Measurements from ENCODE around the gene TP53INP2. TPM values are rescaled to one million over a fixed set of nuclear protein-coding genes. Genes with fewer than 3 reads are reported as not detected.

The TP53INP2 gene
- total RNA-seq, 1 experiment from 2014 or later = 7.1 TPM

GRCh38 chr20:34716921-34717229 is 12.7 kb downstream of the TP53INP2 start:
- no TSS peak for BruUV-seq (replicated peaks)
- H3K27ac ChIP-seq (ENCODE audit: low read depth, low read length) = no peak overlapping the region

More at GRCh38 chr20:34716921-34717229, 12.7 kb downstream of the TP53INP2 start:
- Histone ChIP-seq H3K9ac (ENCODE audit: low read length) (no peak overlapping the region), H3K4me2 (ENCODE audit: low read length) (no peak overlapping the region), H3K4me1 (ENCODE audit: control insufficient read depth in 1 of 2, insufficient read depth in 2 of 2, low read length in 2 of 2) (peaks cover 6 to 36% of the 10 kb centered on the region in 2 experiments), H3K27me3 (ENCODE audit: insufficient read depth, low read length) (no peaks in the 10 kb centered on the region), H3K4me3 (replicated peaks in 1 of 2; ENCODE audit: low read depth in 1 of 2, low read length in 2 of 2) (no peak overlapping the region), H3K9me2 (ENCODE audit: insufficient read depth) (no peaks in the 10 kb centered on the region), H3K9me3 (ENCODE audit: control insufficient read depth in 1 of 2, insufficient read depth in 1 of 2, low read depth in 1 of 2, low read length in 2 of 2) (no peaks in the 10 kb centered on the region), H2AFZ (ENCODE audit: low read depth, low read length, poor library complexity, severe bottlenecking) (no peak overlapping the region), H3K79me2 (ENCODE audit: insufficient read depth, low read length) (no peaks in the 10 kb centered on the region), H4K20me1 (ENCODE audit: insufficient read depth) (no peaks in the 10 kb centered on the region), H3K36me3 (ENCODE audit: control insufficient read depth in 1 of 2, insufficient read depth in 2 of 2, low read length in 2 of 2) (peaks cover 0 to 4% of the 10 kb centered on the region in 2 experiments; a peak in 2 of 4 replicates)
- no peak for DNase-seq (ENCODE audit: low read depth, low spot score)
- ChIA-PET CTCF (no interaction called here), POLR2A (no interaction called here), RAD21 (ENCODE audit: low non-redundant PET in 1 of 2, low total read pairs in 2 of 2, uncharacterized antibody in 2 of 2, unreplicated experiment in 2 of 2) (no interaction called here)
- TF ChIP-seq ELF1 (IDR thresholded peaks at IDR 0.05; ENCODE audit: borderline replicate concordance, low read depth) (no peak), ZBTB33 (IDR thresholded peaks at IDR 0.05; ENCODE audit: extremely low read depth, insufficient replicate concordance, low read length) (no peak), FOSL1 (IDR thresholded peaks at IDR 0.05; ENCODE audit: low read depth) (no peak), EZH2 (IDR thresholded peaks at IDR 0.05) (no peak), SIN3A (IDR thresholded peaks at IDR 0.05; ENCODE audit: low read depth) (no peak), MAX (IDR thresholded peaks at IDR 0.05) (no peak), TCF7L2 (IDR thresholded peaks at IDR 0.05; ENCODE audit: borderline replicate concordance, extremely low read depth, insufficient read depth, insufficient read length) (no peak), EZH2phosphoT487 (IDR thresholded peaks at IDR 0.05; ENCODE audit: borderline replicate concordance) (no peak), POLR2AphosphoS5 (IDR thresholded peaks at IDR 0.05; ENCODE audit: low read depth, low read length) (no peak), YY1 (IDR thresholded peaks at IDR 0.05; ENCODE audit: extremely low read depth, insufficient replicate concordance, low read depth, low read length) (no peak), ATF3 (IDR thresholded peaks at IDR 0.05) (no peak), ZFX (IDR thresholded peaks at IDR 0.05) (no peak), RAD21 (IDR thresholded peaks at IDR 0.05; ENCODE audit: low read depth) (no peak), REST (IDR thresholded peaks at IDR 0.05; ENCODE audit: low read depth) (no peak)
- intact Hi-C loops (cut with micrococcal nuclease) = no loop called here
- ATAC-seq = no peak

All from HCT116 (cell line).